Fibroblast of skin of scalp (primary cell): ENCODE data around the gene LGR6.

ENCODE experiments used
- DNase-seq: peaks from one replicate; pipeline ENCODE4 v3.0.0-alpha.2; 2013

LGR6 gene

DNA sequence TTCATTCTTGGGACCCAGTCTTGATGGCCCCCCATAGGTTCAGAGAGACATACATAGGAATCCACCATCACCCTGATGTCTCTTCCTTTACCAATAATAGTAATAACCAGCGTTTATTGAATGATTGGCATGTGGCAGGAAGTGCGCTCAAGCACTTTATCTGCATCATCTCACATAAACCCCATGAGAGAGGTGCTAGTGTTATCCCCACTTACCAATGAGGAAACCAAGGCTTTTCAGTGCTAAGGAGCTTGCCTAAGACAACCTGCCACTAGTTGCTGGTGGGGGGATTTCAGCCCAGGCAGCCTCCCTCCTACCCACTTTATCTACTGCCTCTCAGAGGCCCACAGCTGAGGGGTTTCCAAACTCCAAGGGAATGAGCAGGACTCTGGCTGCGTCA is 7.7 kb downstream of the LGR6 start:
- DNase-seq = no peak

DNA sequence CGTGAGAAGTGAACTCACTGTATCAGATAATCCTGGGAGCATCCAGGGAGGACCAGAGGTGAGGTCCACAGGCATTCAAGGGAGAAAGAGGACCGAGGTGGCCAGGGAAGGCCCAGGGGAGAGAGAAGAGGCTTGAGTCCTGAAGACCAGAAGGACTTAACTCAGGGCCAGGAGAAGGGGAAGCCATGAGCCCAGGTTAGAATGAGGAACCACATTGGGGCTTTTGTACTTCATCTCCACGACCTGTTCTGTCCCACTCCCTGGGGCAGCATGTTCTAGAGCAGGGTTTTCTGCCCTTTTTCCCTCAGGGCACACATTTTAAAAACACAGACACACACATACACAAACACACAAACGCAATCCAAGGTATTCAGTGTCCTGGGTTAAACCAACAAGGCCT is 8.4 kb downstream of the LGR6 start:
- DNase-seq = no peak

- no peak for DNase-seq
These were observed 9.0 kb downstream of the LGR6 start for GRCh38 chr1:202202500-202203168.

DNA sequence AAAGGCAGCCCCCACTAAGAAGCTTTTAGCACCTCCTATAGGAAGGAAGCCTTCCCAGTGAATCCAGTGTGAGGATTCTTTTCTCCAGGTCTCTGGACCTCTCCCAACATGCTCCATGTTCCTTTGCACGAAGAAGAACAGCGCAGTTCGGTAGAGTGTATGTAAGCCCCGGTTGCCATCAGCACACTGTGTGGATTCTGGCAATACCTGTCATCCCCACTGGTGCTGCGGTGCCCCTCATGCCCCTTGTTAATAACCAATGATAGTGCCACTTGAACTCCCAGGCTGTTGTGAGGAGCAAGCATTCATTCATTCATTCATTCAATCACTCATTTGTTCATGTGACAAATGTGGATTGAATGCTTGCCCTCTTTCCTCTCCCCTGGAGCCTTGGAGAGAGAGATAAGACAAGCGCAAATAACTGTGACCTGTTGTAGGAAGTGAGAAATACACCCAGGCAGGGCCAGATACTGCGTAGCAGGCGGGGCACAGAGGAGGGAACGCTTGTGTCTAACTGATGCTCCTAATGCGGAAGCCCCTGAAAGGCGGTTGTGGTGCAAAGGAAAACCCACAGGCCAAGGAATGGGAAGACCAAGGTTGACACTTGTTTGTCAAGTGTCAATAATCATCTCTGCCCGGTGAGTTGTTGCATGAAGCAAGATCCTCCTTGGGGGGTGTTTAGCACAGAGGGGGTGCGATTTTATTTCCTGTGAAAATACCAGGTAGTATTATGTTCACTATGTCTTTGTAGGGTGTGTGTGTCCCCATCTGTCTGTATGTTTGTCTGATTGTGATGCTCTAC is 9.8 kb downstream of the LGR6 start:
- no peak for DNase-seq

GRCh38 chr1:202204065-202204464 is 10.5 kb downstream of the LGR6 start:
- no peak for DNase-seq

DNA sequence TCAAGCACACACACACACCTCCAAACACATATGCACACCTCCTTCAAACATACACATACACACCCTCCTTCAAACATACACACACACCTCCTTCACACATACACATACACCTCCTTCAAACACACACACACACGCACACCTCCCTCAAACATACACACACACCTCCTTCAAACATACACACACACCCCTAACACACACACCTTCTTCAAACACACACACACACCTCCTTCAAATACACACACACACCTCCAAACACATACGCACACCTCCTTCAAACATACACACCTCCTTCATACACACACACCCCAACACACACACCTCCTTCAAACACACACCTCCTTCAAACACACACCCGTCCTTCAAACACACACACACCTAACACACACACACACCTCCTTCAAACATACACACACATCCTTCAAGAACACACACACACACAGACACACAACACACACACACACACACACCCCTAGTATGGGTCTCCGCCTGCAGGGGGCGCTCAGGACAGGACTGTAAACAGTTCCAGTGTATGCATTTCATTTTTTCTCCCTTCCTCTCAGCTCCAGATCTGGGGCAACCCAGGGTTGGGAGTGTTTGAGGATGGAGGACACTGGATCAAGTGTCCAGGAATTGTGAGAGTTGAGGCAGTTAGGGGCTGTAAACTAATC is 12.1 kb downstream of the LGR6 start:
- no peak for DNase-seq

- peak; percentile 76 for DNase-seq
These were observed 13.7 kb downstream of the LGR6 start for GRCh38 chr1:202207292-202207691.

- DNase-seq = no peak
These were observed 14.8 kb downstream of the LGR6 start for GRCh38 chr1:202208351-202208857.

DNA sequence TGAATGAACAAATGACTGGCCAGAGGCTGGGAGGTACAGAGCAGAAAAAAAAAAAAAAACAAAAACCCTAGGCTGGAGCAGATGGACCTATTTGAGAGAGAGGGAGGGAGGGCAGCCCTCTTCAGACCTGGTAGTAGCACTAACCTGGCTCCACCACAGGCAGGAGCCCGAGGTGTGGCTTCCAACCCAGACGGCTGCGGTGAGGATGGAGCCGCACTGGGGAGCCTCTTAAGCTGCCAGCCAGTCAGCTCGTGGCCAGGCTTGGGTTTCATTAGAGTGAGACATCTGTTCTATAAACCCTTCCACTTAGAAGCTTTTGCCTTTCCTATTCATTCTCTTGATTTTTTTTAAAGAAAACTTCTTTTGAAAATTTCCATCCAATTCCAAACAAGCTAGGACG is 16.8 kb downstream of the LGR6 start:
- DNase-seq = no peak

GRCh38 chr1:202210969-202211368 is 17.4 kb downstream of the LGR6 start:
- DNase-seq = no peak

DNA sequence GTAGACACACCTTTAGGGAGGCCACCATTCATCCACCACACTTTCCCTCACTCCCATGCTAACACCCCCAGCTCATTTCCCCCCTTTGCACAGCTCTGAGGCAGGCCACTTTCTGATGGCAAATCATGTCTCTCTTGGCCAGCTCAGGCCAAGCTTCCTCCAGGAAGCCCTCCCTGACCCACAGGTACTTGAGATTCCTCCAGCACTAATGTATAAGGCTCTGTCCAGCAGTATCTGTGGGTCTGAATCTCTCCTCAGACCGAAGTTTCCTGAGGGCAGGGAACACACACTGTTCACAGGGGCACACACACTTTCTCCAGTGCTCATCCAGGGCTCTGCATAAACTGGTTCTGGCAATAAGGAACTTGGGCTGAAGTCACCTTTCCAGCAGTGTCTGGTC is 19.2 kb downstream of the LGR6 start:
- no peak for DNase-seq

- no peak for DNase-seq
These were observed 19.9 kb downstream of the LGR6 start for GRCh38 chr1:202213361-202214088.

- DNase-seq = no peak
These were observed 20.7 kb downstream of the LGR6 start for GRCh38 chr1:202214089-202214843.

DNA sequence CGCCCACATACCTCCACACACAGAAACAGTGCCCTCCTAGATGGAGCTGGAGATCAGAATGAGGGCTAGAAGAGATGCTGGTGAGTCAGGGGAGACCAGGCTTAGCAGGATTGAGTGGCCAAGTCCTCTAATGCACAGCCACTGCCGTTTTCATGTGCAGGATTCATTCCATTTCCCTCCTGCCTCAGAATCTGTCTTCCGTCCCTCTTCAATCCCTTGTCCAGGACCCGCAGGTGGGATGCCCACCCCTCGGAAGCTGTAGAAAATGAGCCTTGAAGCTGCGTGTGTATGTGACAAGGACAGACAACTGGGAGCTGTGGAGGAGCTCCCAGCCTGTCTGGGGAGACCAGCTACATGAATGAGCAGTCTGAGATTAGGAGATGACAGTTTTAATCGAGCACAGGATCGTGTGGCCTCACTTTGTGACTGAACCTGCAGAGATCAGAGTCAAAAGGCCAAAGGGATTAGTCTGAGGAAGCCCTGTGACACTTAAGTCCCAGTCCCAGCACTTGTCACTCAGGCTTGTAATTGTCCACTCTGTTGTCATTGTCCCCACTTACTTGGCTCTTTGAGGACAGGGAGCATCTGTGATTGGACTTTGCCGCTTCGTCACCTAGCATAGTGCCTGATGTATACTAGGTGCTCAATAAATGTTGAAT is 22.0 kb downstream of the LGR6 start:
- no peak for DNase-seq

- DNase-seq = no peak
These were observed 23.1 kb downstream of the LGR6 start for GRCh38 chr1:202216691-202217090.

DNA sequence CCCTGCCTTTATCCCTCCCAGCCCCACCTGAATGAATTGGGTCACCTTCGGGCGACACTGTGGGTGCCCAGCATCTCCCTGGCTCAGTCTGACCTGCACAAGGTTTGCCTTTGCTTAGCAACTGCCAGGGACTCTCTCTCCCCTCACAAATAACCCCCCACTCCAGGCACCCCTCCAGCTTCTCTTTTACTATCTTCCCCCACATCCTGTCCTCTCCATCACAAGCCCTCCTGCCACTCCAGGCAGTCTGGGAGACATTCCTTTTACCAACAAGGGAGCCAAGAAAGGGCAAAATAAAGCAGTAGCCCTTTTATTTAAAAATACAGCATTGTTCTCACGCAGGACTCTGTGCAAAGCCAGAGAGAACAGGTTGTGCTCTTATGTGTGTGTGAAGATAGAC is 23.9 kb downstream of the LGR6 start:
- no peak for DNase-seq

GRCh38 chr1:202217951-202218350 is 24.4 kb downstream of the LGR6 start:
- DNase-seq = no peak

DNA sequence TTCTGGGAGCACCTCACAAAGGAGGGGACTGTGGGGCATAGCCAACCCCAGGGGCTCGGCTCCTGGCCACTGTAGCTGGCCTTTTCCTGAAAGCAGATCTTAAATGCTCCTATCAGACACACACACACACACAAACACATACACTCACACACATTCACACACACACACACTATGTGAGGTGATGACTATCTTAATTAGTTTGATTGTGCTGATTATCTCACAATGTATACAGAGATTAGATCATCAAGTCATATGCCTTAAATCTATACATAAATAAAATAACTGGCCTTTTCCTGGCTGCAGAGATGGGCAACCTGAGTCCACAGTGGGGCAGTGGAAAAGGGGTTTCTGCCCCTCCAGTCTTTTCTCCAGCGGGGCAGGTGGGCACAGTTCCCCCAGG is 27.1 kb downstream of the LGR6 start:
- no peak for DNase-seq

GRCh38 chr1:202221911-202222909 is 28.6 kb downstream of the LGR6 start:
- DNase-seq = peak; percentile 24
